ENCODE measurements around the gene GNG12. TPM values are rescaled to one million over a fixed set of nuclear protein-coding genes. Genes with fewer than 3 reads are reported as not detected.

GNG12 gene
- total RNA-seq, 2 donors from 2014 or later, result 146 to 162 TPM

DNA sequence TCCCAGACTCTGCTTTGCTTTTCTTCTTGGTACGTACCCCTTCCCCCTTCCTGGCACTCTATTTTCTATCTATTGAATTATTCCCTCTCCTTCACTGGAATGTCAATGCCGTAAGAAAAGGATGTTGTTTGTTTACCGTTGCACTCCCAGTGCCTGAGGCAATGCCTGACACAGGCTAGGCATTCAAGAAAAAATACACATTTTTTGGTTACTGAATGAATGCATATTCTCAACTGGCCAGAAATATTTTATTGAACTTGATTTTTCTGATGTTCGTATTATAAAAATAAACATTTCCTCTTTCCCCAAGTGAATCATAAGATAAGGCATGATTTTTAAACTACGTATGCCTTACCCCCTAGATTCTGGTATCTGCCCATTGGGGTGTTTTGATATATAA is 41.2 kb downstream of the GNG12 start:
- ATAC-seq (no peak), DNase-seq (no peak)
- intact Hi-C loops (cut with DNase I, micrococcal nuclease), result no loop called here

DNA sequence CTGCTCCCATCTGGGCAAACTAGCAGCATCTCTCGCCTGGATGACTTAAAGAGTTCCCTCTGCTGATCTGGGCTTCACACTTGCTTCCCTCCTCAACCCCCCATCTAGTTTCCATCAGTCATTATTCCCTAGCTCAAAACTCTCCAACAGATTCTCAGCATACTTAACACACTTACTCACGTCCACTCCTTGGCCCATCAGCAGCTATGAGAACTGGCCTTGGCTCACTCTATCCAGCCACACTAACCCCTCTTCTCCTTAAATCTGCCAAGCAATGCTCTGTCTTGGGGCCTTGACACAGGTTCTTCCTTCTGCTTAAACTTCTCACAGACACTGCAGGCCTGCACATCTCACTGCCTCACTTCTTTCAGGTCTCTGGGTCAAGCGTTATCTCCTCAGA is 41.6 kb downstream of the GNG12 start:
- ATAC-seq (no peak), DNase-seq (no peak)
- intact Hi-C loops (cut with DNase I, micrococcal nuclease), result no loop called here

GRCh38 chr1:67791261-67791660 is 42.0 kb downstream of the GNG12 start:
- intact Hi-C loops (cut with DNase I, micrococcal nuclease), result no loop called here
- DNase-seq (no peak), ATAC-seq (no peak)

DNA sequence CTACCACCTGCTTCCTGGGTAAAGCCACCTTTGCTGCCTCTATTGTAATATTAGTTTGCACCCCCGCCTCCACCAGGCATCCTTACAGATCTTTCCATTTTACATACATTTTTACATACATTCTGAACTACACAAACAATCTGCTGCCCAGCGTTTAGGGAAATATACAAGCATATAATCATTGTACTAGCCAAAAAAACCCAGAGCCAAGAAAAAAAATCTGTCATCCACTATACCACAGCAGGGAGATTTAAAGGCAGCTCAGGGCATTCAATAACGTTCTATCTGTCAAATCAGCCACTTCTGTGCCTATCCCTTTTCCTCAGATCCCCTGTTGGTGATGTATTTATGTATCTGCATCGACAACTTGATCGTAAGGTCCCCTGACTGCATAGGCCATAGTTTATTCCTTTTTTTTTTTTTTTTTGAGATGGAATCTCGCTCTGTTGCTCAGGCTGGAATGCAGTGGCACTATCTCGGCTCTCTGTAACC is 43.0 kb downstream of the GNG12 start:
- DNase-seq (no peak), ATAC-seq (no peak)

GRCh38 chr1:67789551-67789950 is 43.7 kb downstream of the GNG12 start:
- intact Hi-C loops (cut with DNase I, micrococcal nuclease), result no loop called here
- DNase-seq (no peak), ATAC-seq (no peak)

More for the DNA sequence above, 43.0 kb downstream of the GNG12 start:
- intact Hi-C loops (cut with DNase I, micrococcal nuclease), result no loop called here

DNA sequence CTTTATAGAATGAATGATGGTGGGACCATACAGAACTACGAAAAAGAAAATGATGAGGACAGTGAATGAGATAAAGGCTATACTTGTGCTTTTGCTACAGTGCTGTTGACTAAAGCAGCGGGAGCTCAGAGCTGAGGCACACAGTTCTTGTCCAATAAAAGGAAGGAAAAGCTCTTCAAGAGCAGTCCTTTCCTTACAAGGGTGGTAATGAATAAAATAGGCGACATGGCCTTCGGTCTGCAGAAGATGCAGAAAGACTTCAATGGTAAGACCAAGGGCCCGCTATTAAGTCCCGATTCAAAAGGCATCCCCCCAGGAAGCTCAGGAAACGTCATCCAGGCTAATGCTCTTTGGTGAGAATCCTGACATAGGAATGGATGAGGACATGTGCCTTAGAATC is 44.4 kb downstream of the GNG12 start:
- DNase-seq (no peak), ATAC-seq (no peak)
- intact Hi-C loops (cut with DNase I, micrococcal nuclease), result no loop called here

GRCh38 chr1:67788238-67788790 is 45.0 kb downstream of the GNG12 start:
- intact Hi-C loops (cut with DNase I, micrococcal nuclease), result no loop called here
- DNase-seq (no peak), ATAC-seq (no peak)

DNA sequence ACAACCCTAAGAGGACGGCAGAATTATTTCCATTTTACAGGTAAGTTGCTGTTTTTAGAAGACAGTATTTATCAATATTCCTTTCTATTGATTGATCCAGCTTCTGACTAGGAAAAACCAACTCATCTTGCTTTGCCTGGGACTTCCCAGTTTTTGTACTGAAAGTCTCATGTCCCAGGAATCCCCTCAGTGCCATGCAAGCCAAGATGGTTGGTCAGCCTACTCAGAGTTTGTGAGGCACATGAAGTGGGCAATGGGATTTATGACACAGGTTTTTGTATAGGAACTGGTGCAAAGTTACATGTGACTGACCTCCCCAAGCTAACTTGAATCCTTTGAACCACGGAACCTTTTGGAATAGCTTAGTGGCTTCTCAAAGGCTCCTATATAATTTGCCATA is 45.5 kb downstream of the GNG12 start:
- intact Hi-C loops (cut with DNase I, micrococcal nuclease), result no loop called here
- DNase-seq, result no peak
- no peak for ATAC-seq

DNA sequence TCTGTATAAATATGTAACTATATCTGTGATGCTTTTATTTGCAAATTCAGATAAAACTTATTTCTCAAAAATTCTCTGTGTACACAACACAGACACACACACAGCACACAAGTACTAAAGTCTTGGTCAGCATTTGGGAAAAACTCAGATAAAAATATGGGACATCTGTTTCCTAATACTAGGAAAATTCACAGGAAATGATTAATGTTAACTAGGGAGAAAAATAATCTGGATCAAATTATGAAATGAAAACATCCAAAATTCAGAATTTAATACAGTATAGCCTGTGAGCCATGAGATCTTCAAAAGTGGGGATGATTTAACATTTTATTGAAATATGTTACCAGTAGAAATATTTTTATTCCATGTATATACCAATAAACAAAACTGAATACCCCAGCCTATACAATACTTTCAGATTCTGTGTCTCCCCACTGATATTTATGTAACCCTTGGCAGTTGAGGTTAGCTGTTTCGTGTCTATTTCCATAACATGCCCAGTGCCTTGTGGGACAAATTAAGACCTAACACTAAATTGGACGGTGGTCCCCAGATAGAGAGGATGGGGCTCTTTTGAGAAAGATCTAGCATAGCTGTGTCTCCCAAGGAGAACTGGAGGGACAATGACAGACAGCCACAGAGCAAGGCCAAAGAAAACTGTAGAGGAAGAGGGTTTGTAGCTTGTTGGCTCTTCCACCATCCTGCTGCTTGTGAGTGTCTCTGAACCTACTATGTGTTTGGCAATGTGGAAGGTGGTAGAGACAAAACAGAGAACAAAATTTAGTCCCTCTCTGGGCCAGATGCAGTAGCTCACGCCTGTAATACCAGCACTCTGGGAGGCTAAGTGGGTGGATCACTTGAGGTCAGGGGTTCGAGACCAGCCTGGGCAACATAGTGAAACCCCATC is 47.2 kb downstream of the GNG12 start:
- ATAC-seq (no peak), DNase-seq (no peak)
- intact Hi-C loops (cut with DNase I, micrococcal nuclease), result no loop called here

DNA sequence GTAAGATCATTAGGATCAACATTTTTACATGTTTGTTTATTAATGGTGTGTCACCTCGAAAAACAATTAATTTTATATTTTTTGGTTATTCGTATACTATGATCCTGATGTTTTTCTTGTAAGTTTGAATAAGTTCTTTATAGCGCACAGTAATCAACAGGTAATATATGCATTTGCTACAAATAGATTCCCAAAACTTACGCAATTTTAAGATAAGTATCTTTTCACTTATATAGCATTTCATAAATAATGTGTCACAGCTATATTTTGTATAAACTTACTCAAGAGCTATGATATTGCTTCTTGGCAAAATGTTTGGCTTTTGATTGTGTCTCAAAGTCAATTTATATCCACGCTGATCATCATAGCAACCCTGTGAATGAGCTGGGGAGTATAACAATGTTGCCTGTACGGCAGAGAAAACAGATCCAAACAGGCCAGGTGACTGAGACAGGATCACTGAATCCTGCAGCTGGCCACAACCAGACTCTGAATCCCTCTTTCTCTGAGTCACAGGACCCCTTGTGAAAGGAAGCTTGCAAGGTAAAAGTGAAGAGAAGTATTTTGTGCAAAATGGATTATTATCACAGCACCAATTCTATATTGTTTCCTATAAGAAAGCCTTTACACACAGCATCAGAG is 48.6 kb downstream of the GNG12 start:
- ATAC-seq, result no peak
- DNase-seq, result no peak
- intact Hi-C loops (cut with DNase I, micrococcal nuclease), result no loop called here

- intact Hi-C loops (cut with DNase I, micrococcal nuclease), result no loop called here
- ATAC-seq (no peak), DNase-seq (no peak)
Observed at GRCh38 chr1:67780637-67781036, 52.6 kb downstream of the GNG12 start.

DNA sequence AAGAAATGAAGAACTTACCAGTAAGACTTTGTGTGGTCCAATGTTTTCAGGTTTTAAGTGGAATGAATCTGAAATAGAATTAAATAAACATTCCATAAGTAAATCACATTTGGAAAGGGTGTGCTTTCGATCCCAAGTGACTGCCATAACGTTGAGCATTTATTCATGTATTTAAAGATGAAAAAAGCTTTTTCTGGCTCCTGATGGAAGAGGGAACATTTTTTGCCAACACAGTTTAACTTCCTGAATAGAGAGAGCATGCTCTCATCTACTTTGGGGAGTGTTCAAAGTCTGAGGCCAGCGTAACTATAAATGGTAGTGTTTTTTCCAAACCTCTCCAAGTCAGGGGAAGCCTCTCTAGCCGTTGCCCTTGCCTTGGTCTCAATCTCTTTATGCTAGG is 55.8 kb downstream of the GNG12 start:
- ATAC-seq (no peak), DNase-seq (no peak)
- intact Hi-C loops (cut with DNase I, micrococcal nuclease), result no loop called here

DNA sequence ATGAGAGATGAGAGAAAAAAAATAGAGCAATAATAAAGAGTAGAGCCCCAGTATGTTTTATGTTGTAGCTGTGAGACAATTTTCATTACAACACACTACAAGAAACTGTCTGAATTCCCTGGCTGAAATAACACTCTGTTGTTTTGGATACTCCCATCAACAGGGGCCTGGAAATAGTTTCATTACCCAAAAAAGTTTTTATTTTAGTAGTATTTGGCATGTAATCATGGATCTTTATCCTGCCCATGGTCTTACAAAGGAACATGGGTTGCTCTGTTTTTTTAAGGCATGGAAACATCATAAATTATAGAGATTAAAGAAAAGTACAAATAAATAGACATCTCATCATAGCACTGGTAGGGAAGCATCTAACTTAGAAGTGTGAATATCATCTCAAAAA is 56.3 kb downstream of the GNG12 start:
- intact Hi-C loops (cut with DNase I, micrococcal nuclease), result no loop called here

GRCh38 chr1:67773462-67773861 is 59.8 kb downstream of the GNG12 start:
- no peak for DNase-seq
- no peak for ATAC-seq
- intact Hi-C loops (cut with DNase I, micrococcal nuclease), result loop anchor here in 1 of 2 donors (5.0 kb wide), 1 partner anchor 339 kb away; no protein-coding TSS in a partner anchor

More for the DNA sequence above, 56.3 kb downstream of the GNG12 start:
- DNase-seq (no peak), ATAC-seq (no peak)

GRCh38 chr1:67771749-67772148 is 61.5 kb downstream of the GNG12 start:
- DNase-seq, result no peak
- intact Hi-C loops (cut with DNase I, micrococcal nuclease), result loop anchor here in 1 of 2 donors (5.0 kb wide), 1 partner anchor 341 kb away; no protein-coding TSS in a partner anchor
- ATAC-seq, result no peak

- intact Hi-C loops (cut with DNase I, micrococcal nuclease), result loop anchor here in 1 of 2 donors (5.0 kb wide), 1 partner anchor 341 kb away; no protein-coding TSS in a partner anchor
- ATAC-seq (peak; percentile 54), DNase-seq (no peak)
Observed at GRCh38 chr1:67771152-67771551, 62.1 kb downstream of the GNG12 start.

- ATAC-seq, result no peak
- DNase-seq, result no peak
- intact Hi-C loops (cut with DNase I, micrococcal nuclease), result loop anchor here in 1 of 2 donors (5.0 to 10.0 kb wide), 2 partner anchors 245 to 343 kb away; no protein-coding TSS in a partner anchor
Observed at GRCh38 chr1:67769633-67770256, 63.5 kb downstream of the GNG12 start.

DNA sequence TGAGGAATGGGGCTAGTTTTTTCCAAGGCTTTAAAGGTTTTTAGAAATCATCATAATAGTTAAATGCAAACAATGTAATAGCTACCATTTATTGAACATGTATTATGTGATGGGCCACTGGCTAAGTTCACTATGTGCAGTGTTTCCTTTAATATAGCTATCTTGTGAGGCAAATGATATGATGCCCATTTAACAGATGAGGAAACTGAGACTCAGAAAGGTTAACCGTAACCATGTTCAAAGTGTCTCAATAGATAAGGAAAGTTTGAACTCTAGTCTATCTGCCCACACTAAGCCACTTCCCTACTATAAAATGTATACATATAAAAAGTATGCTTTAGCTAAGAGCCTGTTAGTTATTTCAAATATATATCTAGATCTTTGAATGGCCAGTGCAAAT is 64.8 kb downstream of the GNG12 start:
- intact Hi-C loops (cut with DNase I, micrococcal nuclease), result loop anchor here in 1 of 2 donors (10.0 kb wide), 1 partner anchor 246 kb away; no protein-coding TSS in a partner anchor
- ATAC-seq, result no peak
- DNase-seq, result no peak

Measured in left colon (tissue), 2 donors.